GM19452 (cell line): ENCODE measurements around the gene RTF2.
A peak's percentile ranks its signal among the peaks of the same experiment; 100 is the strongest.

Source experiments
- ATAC-seq: cut with Tn5 transposase; IDR thresholded peaks from one replicate; pipeline ENCODE4 v1.9.1; 2021; ENCODE audit not compliant: unreplicated experiment

The RTF2 gene

DNA sequence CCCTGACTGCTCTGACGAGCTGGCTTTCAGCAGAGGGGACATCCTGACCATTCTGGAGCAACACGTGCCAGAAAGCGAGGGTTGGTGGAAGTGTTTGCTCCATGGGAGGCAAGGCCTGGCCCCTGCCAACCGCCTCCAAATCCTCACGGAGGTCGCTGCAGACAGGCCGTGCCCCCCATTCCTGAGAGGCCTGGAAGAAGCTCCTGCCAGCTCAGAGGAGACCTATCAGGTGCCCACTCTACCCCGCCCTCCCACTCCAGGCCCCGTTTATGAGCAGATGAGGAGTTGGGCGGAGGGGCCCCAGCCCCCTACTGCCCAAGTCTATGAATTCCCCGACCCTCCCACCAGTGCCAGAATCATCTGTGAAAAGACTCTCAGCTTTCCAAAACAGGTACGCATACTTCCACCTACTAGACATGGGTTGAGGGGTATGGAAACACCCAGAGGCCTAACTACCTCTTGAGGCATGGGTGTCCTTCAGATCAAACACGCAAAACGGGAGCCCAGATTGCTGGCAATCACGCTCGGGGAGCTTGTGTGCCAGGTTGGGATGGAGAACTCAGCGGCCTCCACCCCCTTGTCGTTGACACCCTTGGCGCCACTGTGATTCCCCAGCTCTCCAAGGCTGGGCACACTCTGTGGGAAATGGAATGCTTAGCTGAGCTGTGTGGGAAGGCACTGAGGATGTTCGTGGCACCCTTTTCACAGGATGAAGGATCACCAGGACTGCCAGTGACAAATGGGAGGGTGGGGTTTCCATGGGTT, 31.0 kb upstream of the RTF2 start:
- ATAC-seq, result no peak

DNA sequence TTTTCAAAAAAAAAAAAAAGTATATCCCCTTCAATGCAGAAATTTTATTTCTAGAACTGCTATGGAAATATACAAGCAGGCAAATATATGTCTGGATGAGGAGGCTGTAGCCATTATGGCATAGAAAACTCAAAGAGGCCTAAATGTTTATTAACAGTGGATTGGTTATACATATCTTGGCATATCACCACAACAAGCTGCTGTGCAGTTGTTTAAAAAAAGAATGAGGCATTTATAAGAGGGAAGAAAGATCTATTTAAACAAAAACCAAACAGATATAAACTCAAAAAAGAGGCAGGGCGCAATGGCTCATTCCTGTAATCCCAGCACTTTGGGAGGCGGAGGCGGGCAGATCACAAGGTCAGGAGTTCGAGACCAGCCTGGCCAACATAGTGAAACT, 30.1 kb upstream of the RTF2 start:
- ATAC-seq, result no peak

- no peak for ATAC-seq
These were observed 28.6 kb upstream of the RTF2 start for GRCh38 chr20:56439771-56440291.

- ATAC-seq, result peak; percentile 70
These were observed 27.9 kb upstream of the RTF2 start for GRCh38 chr20:56440346-56441007.

DNA sequence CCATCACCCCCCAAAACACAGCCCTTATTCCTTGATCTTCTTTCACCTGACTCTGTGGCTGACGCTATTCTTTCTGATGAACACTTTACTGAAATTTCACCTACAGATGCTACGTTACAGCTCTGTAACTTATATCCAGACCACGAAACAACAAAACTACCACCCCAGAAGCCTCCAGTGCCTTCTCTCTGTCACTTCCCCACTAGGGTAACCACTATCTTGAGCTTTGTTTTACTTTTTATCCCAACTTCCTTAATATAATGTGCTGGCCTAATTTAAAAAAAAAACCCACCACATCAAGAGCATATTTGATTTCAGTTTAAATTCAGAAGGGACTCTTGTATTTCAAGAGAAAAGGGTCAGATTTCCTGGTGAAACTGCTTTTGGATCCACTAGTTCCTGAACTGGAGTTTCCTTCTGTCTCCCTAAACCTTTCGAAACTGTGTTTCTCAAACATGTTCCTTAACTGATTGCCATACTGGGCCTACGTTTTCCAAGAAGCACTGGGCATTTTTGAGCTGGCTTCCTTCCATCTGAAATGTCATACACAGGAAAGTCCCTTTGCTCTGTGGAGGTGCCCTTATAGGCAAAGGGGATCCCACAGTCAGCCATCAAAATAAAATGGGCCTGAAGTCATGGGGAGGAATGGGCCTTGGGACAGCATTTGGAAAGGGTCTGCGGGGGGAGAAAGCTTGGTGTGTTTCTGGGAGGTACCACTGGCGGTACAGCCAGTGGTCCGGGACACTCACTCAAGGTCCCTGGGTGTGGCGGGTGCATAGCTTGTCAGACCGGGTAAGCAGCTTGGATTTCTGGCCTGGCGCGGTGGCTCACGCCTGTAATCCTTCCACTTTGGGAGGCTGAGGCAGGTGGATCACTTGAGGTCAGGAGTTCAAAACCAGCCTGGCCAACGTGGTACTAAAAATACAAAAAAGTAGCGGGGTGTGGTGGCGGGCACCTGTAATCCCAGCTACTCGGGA, 25.8 kb upstream of the RTF2 start:
- no peak for ATAC-seq

- no peak for ATAC-seq
These were observed 24.5 kb upstream of the RTF2 start for GRCh38 chr20:56443654-56444540.

- no peak for ATAC-seq
These were observed 23.3 kb upstream of the RTF2 start for GRCh38 chr20:56445130-56445529.

DNA sequence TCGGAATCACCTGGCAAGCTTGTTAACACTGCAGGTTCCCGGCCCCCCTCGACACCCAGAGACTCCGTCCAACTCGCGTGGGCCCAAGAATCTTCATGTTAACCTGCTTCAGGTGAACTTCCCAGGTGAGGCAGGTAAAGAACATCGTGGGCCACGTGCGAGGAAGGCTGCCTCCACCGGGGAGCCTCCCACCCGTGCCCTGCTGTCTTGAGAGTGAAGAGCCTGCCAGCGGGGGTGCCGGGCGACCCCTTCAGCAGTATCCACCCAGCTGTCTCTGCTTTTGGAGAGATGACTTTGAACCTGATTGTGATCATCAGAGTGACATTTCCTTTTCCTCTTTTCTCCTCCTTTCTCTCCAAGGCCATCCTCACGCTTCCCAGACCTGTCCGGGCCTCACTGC, 22.9 kb upstream of the RTF2 start:
- no peak for ATAC-seq

DNA sequence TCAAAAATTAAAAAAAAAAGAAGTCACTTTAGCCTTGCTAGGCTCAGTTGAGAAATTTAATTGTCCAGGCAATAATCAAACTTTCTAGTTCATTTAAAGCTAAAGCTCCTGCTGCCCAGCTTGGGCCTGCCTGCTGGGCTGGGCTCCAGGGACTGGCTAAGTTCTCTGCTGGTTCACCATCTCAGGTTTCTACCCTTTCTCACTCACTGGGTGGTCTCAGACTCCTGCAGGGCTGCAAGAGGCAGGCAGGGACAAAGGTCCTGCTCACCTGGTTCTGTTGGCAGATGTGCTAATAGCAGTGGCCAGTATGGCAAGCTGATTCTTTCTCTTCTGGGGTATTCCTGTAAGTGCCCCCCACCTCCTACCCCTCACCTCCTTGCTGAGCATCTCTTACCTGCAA, 21.2 kb upstream of the RTF2 start:
- no peak for ATAC-seq

- no peak for ATAC-seq
These were observed 19.0 kb upstream of the RTF2 start for GRCh38 chr20:56449459-56449858.

DNA sequence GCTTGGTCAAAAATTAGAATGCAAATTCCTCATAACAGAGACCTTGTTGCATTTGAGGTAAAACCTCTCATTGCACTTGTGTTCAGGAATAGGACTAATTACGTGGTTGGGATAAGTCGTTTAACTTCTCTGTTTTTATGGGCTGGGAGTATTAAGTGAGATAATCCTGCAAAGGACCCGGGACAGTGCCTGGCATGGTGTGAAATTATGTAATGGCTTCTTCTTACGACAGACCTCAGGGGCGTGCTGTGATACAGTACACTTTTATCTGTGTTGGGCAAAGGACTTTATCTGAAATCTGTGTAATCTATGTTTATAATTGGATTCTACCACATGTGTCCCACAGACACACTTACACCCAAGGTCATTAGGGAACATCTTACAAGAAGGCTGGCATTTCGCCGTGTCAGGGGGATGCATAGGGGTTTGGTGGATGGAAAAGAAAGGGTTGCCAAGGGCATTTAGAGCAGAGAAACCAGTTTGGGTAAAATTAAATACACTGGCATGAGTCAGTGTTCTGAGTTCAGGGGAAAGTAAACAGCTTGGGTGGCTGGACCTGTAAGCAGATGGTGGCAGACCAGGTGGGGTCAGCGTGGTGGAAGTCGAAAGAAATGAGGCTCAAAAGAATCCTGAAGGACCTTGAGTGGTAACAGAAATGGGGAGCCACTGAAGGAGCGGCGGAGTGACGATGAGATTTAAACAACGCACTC, 17.2 kb upstream of the RTF2 start:
- ATAC-seq, result no peak

DNA sequence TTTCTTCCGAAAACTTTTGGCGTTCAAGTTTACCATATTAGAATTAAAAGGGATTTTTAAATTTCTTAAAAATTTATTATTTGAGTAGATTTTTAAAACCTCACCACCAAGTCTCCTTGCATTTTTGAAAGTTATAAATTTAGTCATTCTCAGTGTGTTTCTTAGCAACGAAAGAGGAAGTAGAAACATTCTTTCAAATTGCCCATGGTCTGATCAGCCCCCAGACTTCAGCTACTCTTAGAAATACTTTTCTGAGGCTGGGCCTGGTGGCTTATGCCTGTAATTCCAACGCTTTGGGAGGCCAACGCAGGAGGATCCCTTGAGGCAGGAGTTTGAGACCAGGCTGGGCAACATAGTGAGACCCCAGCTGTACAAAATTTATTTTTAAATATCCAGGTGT, 15.1 kb upstream of the RTF2 start:
- ATAC-seq, result no peak

- ATAC-seq, result peak; percentile 87
These were observed 13.7 kb upstream of the RTF2 start for GRCh38 chr20:56454754-56455153.

DNA sequence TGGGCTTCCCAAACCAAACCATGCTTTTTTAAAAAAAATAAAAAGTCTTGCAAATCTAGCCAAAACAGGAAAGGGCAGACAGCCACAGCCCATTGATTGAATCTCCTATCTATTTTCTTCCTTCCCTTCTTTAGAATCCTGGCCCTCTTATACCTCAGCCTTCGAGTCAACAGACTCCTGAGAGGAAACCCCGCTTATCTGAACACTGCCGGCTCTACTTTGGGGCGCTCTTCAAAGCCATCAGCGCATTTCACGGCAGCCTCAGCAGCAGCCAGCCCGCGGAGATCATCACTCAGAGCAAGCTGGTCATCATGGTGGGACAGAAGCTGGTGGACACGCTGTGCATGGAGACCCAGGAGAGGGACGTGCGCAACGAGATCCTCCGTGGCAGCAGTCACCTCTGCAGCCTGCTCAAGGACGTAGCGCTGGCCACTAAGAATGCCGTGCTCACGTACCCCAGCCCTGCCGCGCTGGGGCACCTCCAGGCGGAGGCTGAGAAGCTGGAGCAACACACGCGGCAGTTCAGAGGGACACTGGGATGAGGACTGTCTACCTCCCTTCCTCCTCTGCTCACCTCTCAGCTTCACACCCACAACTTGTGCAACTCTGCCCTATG, 10.1 kb upstream of the RTF2 start:
- no peak for ATAC-seq

DNA sequence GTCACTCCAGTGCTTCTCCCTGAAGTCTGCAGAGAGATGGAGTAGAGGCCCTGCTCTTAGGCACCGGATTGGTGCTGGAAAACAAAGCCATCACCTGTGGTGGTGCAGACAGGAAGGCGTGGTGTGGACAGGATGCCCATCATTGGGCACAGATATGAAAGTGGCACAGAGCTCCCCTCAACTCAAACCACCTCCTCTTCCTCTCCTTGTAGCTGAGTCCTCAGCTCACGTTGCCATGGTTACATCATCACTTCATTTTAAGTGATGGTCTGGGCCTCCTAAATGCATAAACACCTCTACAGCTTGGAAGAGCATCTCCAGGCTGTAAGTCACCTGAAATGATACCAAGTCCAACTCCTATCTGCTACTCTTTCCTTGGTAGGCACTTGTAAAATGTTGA, 8.0 kb upstream of the RTF2 start:
- ATAC-seq, result no peak

DNA sequence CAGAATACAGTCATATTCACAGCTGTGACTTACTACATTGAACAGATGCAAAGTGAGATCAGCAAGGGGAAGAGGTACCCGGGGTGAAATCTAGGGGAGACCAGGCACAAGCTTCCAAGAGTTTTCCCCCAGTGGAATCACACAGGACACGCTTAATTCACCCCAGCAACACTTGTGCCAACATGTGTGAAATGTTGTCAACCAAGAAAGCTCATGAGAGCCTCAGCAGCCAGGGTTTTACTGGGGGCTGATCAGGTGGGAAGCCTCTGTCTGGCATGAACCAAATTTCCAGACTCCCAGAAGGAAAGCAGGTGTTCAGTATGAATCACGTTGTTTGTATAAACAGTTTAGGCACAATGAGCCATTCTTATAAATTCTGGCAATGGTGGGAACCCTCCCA, 6.9 kb upstream of the RTF2 start:
- no peak for ATAC-seq

DNA sequence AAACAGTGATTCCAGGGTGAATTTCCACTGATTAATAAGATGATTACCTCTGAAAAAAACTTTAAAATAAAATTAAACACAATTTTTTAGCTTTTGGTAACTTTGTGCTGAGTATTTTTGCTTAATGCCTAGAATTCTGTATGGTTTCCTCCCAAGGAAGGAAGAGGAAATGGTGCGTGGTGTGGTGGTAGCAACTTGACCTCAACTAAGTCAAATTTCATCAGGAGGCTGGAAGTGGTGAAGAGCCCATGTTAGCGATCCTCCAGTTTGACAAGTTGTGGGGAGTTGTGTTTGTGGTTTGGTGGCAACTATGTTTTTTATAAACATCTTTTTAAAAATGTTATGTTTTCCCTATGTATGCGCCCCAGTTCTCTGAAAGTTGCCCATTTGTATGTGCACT, 5.0 kb upstream of the RTF2 start:
- ATAC-seq, result no peak

GRCh38 chr20:56465997-56466396, 2.4 kb upstream of the RTF2 start:
- no peak for ATAC-seq

DNA sequence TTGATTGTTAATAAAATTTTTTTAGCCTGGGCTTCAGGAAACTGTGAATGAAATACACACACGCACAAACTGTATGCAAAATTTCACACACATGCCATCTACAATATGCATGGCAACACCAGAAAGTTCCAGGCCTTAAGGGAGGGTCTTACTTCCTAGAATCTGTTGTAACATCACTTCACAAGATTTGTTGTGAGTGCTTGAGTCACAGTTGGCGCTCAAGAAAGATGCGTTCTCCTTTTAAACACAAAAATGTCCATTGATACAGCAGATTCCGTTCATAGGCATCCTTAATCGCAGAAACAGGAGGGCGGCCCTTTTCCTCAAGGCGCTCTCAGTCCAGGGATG, 485 bp upstream of the RTF2 start:
- peak; percentile 5 for ATAC-seq

GRCh38 chr20:56469077-56469449, 636 bp downstream of the RTF2 start:
- no peak for ATAC-seq
